CD4-positive, alpha-beta T cell treated with Interleukin-10 for 1 hour (primary cell): ENCODE measurements around the gene GIPC2.
"Not testable (repeated sequence)": the region's sequence is repeated elsewhere in the genome, so short reads cannot be mapped to it uniquely, and the experiment has no call there.

Experiments
- DNase-seq: peaks from one replicate; pipeline ENCODE4 v3.0.0-alpha.2; 2020

GIPC2 gene

GRCh38 chr1:78070210-78070609, 24.4 kb downstream of the GIPC2 start:
- DNase-seq: no peak

GRCh38 chr1:78070758-78071157, 25.0 kb downstream of the GIPC2 start:
- no peak for DNase-seq

GRCh38 chr1:78071696-78072095, 25.9 kb downstream of the GIPC2 start:
- DNase-seq: no peak

- no peak for DNase-seq
Measured at GRCh38 chr1:78072216-78072615, 26.4 kb downstream of the GIPC2 start.

- DNase-seq: no peak
Measured at GRCh38 chr1:78073441-78073840, 27.7 kb downstream of the GIPC2 start.

GRCh38 chr1:78075621-78076020, 29.9 kb downstream of the GIPC2 start:
- no peak for DNase-seq

GRCh38 chr1:78078358-78078757, 32.6 kb downstream of the GIPC2 start:
- DNase-seq: no peak

GRCh38 chr1:78079580-78079979, 33.8 kb downstream of the GIPC2 start:
- no peak for DNase-seq

GRCh38 chr1:78080767-78081166, 35.0 kb downstream of the GIPC2 start:
- no peak for DNase-seq

GRCh38 chr1:78081980-78082860, 36.5 kb downstream of the GIPC2 start:
- no peak for DNase-seq

- not testable (repeated sequence) for DNase-seq
Measured at GRCh38 chr1:78084639-78085038, 38.9 kb downstream of the GIPC2 start.

- DNase-seq: no peak
Measured at GRCh38 chr1:78086697-78087096, 40.9 kb downstream of the GIPC2 start.

GRCh38 chr1:78088015-78088414, 42.2 kb downstream of the GIPC2 start:
- DNase-seq: no peak

- DNase-seq: no peak
Measured at GRCh38 chr1:78088486-78088885, 42.7 kb downstream of the GIPC2 start.

- DNase-seq: no peak
Measured at GRCh38 chr1:78089010-78089409, 43.2 kb downstream of the GIPC2 start.

- DNase-seq: no peak
Measured at GRCh38 chr1:78090472-78091133, 44.8 kb downstream of the GIPC2 start.

- DNase-seq: no peak
Measured at GRCh38 chr1:78091215-78091813, 45.5 kb downstream of the GIPC2 start.

GRCh38 chr1:78091886-78092285, 46.1 kb downstream of the GIPC2 start:
- no peak for DNase-seq

- no peak for DNase-seq
Measured at GRCh38 chr1:78092643-78093042, 46.9 kb downstream of the GIPC2 start.

GRCh38 chr1:78093560-78093959, 47.8 kb downstream of the GIPC2 start:
- no peak for DNase-seq

- no peak for DNase-seq
Measured at GRCh38 chr1:78094639-78095038, 48.9 kb downstream of the GIPC2 start.

GRCh38 chr1:78095593-78095992, 49.8 kb downstream of the GIPC2 start:
- no peak for DNase-seq

GRCh38 chr1:78096017-78096416, 50.3 kb downstream of the GIPC2 start:
- no peak for DNase-seq

- DNase-seq: no peak
Measured at GRCh38 chr1:78096976-78097375, 51.2 kb downstream of the GIPC2 start.
